Measurements from ENCODE around the gene ALS2CL. TPM values are rescaled to one million over a fixed set of nuclear protein-coding genes. Genes with fewer than 3 reads are reported as not detected.

Gene ALS2CL
- total RNA-seq, 1 donor from 2014 or later, result 55.7 TPM

GRCh38 chr3:46664188-46664970 lies 29.1 kb downstream of the ALS2CL start:
- no peak for ATAC-seq

GRCh38 chr3:46663591-46664135 lies 29.8 kb downstream of the ALS2CL start:
- no peak for ATAC-seq

GRCh38 chr3:46662771-46663551 lies 30.5 kb downstream of the ALS2CL start:
- ATAC-seq, result no peak

GRCh38 chr3:46661776-46662766 lies 31.4 kb downstream of the ALS2CL start:
- ATAC-seq, result no peak

DNA sequence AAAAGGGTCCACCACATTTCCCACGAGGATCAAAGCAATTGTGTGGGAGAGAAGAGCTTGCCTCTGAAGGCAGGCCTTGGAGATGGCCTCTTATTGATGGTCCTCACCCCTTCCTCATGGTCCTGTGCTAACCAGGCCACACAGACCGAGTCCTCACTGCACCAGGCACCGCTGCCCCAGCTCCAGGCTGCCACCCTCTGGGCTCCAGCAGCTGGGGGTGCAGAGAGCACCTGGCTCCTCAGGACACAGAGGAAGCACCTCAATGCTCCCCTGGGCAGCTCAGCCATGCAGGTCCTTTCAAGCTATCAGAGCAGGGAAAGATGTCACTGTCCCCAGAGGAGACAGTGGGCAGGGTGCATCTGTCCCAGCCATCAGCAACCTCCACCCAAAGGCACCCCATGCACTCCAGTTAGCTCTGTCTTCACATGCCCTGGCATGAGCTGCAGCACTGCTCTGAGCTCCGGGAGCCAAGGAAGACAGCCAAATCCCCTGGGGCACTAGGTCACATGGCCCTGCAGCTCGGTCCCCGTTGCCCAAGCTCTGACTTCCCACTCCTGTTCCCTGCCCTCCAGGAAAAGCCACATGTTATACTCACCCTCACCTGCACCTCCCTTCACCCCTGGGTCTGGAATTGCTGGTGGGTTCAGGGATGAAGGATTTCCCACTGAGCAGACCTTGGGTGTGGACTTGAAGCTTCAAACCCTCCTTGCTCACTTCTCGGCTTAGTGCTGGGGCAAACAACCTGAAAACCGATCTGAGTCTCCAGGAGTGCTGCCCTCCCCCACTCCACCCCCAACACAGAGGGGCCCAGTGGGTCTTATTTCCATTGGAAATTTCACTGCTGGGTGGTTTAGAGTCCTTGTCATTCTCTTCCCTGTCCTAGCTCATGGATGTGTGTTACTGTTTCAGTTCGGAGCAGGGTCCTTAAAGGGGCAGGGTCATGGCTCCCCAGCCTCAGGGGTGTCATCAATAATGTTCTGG lies 32.6 kb downstream of the ALS2CL start:
- peak; percentile 62 for ATAC-seq

DNA sequence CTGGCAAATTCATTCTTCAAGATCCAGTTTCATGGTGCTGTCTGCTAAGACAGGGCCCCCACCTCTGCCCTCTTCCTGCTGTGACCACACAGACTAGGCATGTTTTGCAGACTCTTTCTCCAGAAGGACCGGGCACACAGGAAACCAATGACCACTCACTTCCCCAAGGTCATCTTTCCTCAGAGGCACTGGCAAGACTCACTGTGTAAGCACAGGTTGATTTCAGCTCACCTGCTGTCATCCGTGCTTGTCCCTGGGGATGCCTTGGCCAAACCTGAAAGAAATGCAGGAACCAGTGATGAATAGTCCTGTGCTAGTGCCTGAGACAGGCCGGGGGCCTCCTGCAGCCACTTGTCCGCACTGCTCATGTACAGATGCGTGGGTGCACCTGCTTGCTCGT lies 33.5 kb downstream of the ALS2CL start:
- no peak for ATAC-seq

GRCh38 chr3:46659285-46659684 lies 34.2 kb downstream of the ALS2CL start:
- ATAC-seq, result no peak

DNA sequence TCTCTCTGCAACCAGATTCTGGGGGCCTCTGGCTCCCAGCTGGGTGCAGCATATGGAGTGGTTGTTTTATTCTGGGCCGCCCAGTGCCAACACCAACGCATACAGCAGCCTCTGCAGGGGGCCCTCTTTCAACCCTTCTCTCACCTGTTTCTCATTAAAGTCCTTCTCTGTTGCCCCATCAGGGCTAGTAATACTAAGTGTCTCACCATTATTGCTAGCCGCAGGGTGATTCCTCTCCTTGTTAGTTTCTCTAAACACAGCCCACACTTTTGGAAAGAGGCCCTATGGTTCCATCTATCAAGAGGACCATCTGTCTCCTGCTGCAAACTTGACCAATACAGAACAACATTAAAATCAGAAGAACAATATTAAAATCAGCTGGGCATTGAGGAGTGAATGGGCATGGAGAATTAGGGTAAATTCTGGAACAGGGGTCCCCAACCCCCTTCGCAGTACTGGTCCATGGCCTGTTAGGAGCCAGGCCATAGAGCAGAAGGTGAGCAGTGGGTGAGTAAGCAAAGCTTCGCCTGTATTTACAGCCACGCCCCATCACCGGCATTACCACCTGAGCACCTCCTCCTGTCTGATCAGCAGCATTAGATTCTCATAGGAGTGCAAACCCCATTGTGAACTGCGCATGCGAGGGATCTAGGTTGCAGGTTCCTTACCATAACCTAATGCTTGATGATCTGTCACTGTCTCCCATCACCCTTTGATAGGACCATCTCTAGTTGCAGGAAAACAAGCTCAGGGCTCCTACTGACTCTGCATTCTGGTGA lies 36.5 kb downstream of the ALS2CL start:
- peak; percentile 69 for ATAC-seq

- no peak for ATAC-seq
Measured at GRCh38 chr3:46655271-46655670, 38.2 kb downstream of the ALS2CL start.

DNA sequence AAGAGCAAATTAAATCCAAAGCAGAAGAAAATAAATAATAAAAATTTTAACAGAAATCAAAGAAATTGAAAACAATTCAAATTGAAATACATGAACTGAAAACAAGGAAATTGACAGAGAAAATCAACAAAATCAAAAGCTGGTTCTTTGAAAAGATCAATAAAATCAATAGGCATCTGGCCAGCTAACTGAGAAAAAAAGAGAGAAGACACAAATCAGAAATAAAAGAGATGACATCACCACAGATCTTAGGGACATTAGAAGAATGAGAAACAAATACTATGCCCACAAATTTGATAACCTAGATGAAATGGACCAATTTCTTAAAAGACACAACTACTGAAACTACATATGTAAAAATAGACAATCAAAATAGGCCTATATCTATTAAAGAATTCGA lies 42.4 kb downstream of the ALS2CL start:
- ATAC-seq, result no peak

DNA sequence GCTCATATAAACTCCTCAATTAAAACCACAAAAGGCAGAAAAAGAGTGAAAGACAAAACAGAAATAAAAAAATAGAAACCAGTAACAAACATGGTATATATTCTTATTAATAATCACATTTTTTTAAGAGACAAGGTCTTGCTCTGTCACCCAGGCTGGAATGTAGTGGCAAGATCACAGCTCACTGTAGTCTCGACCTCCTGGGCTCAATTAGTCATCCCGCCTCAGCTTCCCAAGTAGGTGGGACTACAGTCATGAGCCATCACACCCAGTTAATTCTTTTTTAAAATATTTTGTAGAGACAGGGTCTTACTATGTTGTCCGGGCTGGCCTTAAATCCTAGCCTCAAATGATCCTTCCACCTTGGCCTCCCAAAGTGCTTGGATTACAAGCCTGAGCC lies 44.0 kb downstream of the ALS2CL start:
- no peak for ATAC-seq

DNA sequence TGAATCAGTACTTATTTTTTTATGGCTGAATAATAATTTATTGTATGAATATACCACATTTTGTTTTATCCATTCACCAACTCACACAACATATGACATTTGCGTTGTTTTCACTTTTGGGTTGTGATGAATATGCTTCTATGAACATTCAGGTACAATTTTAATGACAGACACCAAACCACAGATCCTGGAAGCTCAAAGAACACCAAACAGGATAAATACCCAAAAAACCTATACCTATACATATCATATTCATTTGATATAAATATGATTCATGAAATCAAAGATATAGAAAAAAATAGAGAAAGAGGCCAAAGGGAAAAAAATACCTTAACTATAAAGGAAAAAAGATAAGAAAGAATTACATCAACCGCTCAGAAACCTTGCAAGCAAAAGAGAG lies 45.4 kb downstream of the ALS2CL start:
- no peak for ATAC-seq

DNA sequence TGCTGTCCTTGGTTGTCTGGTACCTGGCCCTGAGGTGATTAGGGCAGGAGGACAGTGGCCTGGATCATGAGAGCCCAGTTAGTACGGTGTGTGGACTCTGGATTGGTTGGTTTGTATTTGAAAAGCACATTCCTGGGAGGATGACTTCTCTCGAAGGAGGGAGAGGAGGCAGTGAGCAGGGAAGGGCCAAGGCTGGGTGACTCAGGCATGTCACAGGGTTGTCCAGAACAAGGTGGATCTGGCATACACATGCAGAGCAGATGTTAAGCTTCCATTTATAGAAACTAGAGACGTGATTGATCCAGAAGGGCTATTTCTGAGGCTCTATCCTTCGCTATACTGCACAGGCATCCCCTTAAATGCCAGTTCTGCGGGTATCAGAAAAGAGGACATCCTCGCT lies 46.8 kb downstream of the ALS2CL start:
- peak; percentile 84 for ATAC-seq

DNA sequence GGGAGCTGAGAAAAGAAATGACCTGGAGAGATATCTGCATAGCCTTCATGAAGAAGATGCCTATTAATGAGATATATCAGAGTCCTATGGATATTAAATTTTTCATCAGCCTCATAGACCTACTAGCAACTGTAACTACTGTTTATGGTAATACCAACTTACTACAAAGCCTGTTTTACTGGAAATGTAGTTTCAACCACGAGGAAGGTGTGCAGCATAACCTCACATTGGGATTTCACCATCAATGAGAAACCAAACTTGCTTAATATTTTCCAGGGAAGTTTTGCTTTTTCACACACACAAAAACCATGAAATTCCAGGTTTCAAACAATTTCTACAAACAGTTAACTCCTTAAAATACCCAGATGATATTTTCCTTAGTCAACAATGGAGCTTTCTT lies 49.8 kb downstream of the ALS2CL start:
- ATAC-seq, result peak; percentile 49

DNA sequence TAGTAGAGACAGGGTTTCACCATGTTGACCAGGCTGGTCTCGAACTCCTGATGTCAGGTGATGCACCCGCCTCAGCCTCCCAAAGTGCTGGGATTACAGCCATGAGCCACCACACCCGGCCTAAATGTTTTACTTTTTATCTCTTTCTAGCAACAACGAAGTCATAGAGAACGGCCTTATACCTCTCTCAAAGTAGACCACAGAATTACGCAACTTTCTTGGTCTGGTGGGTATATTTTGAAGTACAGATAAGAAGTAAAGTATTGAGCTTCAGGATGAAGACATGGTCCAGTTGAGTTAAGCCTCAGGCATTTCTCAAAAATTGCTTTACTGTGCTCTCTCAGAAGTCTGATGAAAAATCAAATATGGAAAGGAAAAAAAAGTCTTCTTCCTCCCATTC lies 50.5 kb downstream of the ALS2CL start:
- ATAC-seq, result no peak

GRCh38 chr3:46640927-46641326 lies 52.6 kb downstream of the ALS2CL start:
- ATAC-seq, result no peak

- ATAC-seq, result no peak
Measured at GRCh38 chr3:46639221-46639620, 54.3 kb downstream of the ALS2CL start.

GRCh38 chr3:46634856-46635255 lies 58.6 kb downstream of the ALS2CL start:
- no peak for ATAC-seq

DNA sequence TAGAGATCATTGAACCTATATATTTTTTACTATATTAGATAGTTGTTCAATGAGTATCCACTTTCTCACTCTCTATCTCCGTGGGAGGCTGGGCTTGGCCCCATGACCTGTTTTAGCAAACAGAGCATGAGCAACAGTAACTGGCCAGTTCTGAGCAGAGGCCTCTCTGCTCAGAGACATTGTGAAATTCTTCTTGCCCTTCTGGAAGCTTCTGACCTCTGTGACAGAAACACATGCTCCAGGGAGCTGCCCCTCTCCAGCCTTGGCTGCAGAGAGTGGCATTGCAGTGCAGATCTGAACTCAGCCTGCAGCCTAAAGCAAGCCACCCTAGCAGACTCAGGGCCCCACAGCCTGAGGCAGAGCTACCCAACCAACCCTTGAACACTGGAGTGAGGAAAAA lies 60.7 kb downstream of the ALS2CL start:
- ATAC-seq, result no peak
